ENCODE results near the gene GIGYF2.
"Not testable (repeated sequence)": the region's sequence is repeated elsewhere in the genome, so short reads cannot be mapped to it uniquely, and the experiment has no call there.

Gene GIGYF2

GRCh38 chr2:232691117-232691516 is 6.0 kb upstream of the GIGYF2 start:
- not testable (repeated sequence) for DNase-seq

GRCh38 chr2:232693344-232693743 is 3.8 kb upstream of the GIGYF2 start:
- DNase-seq = no peak

- DNase-seq = no peak
These were observed 497 bp upstream of the GIGYF2 start for GRCh38 chr2:232696609-232697058.

- DNase-seq = no peak
These were observed 628 bp downstream of the GIGYF2 start for GRCh38 chr2:232697807-232698110.

GRCh38 chr2:232698556-232699091 is 1.5 kb downstream of the GIGYF2 start:
- DNase-seq = no peak

GRCh38 chr2:232699110-232699509 is 2.0 kb downstream of the GIGYF2 start:
- DNase-seq = no peak

- no peak for DNase-seq
These were observed 3.0 kb downstream of the GIGYF2 start for GRCh38 chr2:232700154-232700553.

- DNase-seq = no peak
These were observed 9.9 kb downstream of the GIGYF2 start for GRCh38 chr2:232707076-232707475.

- DNase-seq = no peak
These were observed 16.4 kb downstream of the GIGYF2 start for GRCh38 chr2:232713505-232713904.

GRCh38 chr2:232714969-232715368 is 17.8 kb downstream of the GIGYF2 start:
- peak; percentile 10 for DNase-seq

- not testable (repeated sequence) for DNase-seq
These were observed 22.9 kb downstream of the GIGYF2 start for GRCh38 chr2:232720056-232720455.

GRCh38 chr2:232721261-232721660 is 24.1 kb downstream of the GIGYF2 start:
- DNase-seq = no peak

- no peak for DNase-seq
These were observed 24.8 kb downstream of the GIGYF2 start for GRCh38 chr2:232721882-232722281.

- DNase-seq = no peak
These were observed 25.9 kb downstream of the GIGYF2 start for GRCh38 chr2:232723027-232723426.

GRCh38 chr2:232728785-232729184 is 31.7 kb downstream of the GIGYF2 start:
- DNase-seq = no peak

- peak; percentile 48 for DNase-seq
These were observed 34.3 kb downstream of the GIGYF2 start for GRCh38 chr2:232731470-232731869.

- DNase-seq = no peak
These were observed 44.2 kb downstream of the GIGYF2 start for GRCh38 chr2:232741294-232741693.

GRCh38 chr2:232741972-232742371 is 44.8 kb downstream of the GIGYF2 start:
- DNase-seq = no peak

GRCh38 chr2:232744963-232745362 is 47.8 kb downstream of the GIGYF2 start:
- no peak for DNase-seq

GRCh38 chr2:232748038-232748437 is 50.9 kb downstream of the GIGYF2 start:
- DNase-seq = no peak

GRCh38 chr2:232749331-232749730 is 52.2 kb downstream of the GIGYF2 start:
- no peak for DNase-seq

- DNase-seq = no peak
These were observed 53.1 kb downstream of the GIGYF2 start for GRCh38 chr2:232750135-232750671.

GRCh38 chr2:232757905-232758304 is 60.8 kb downstream of the GIGYF2 start:
- DNase-seq = no peak

GRCh38 chr2:232761301-232761907 is 64.3 kb downstream of the GIGYF2 start:
- peak; percentile 23 for DNase-seq

GRCh38 chr2:232767866-232768265 is 70.7 kb downstream of the GIGYF2 start:
- no peak for DNase-seq
